GM12874 (cell line): ENCODE measurements around the gene ZNF827.

ENCODE experiments used
- CTCF ChIP-seq: IDR thresholded peaks from 2 replicates; pipeline ENCODE4 v1.5.1; 2011; ENCODE audit warnings: low read depth, mild to moderate bottlenecking, control low read depth, low read length, moderate library complexity; ENCODE audit not compliant: insufficient read depth

The ZNF827 gene

GRCh38 chr4:145887241-145887991, 51.2 kb downstream of the ZNF827 start:
- no peak for TF ChIP-seq CTCF

DNA sequence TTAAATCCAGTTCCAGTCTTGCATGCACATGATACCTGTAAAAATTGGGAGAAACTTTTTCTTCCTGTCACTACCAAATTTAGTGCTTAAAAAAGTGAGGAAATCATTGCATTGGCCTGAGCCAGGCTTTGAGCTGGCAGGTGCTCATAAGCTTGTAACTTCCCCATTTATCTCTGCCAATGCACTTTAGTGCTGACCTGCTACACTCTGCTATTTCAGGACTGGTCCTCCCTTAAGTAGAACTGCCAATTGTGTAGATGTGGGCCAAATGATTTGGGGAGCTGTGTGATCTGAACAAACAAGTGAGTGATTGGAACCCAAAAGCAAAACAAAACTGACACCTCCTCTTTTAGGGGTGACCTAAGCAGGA, 51.8 kb downstream of the ZNF827 start:
- no peak for TF ChIP-seq CTCF

GRCh38 chr4:145885666-145886065, 53.0 kb downstream of the ZNF827 start:
- no peak for TF ChIP-seq CTCF

DNA sequence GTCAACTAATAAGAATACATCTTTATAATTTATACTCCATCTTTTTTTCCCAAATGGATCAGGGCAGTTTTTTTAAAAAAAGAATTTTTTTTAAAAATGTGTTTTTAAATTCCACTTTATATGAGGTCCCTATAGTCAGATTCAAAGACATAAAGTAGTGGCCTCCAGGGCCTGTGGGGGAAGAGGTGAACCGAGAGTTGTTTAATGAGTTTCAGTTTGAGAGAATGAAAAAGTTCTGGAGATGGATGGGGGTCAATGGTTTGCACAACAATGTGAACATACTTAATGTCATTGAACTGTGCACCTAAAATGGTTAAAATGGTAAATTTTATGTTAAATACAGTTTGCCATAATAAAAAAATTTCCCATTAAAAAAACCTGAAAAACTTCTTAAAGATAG, 53.8 kb downstream of the ZNF827 start:
- TF ChIP-seq CTCF, result no peak

DNA sequence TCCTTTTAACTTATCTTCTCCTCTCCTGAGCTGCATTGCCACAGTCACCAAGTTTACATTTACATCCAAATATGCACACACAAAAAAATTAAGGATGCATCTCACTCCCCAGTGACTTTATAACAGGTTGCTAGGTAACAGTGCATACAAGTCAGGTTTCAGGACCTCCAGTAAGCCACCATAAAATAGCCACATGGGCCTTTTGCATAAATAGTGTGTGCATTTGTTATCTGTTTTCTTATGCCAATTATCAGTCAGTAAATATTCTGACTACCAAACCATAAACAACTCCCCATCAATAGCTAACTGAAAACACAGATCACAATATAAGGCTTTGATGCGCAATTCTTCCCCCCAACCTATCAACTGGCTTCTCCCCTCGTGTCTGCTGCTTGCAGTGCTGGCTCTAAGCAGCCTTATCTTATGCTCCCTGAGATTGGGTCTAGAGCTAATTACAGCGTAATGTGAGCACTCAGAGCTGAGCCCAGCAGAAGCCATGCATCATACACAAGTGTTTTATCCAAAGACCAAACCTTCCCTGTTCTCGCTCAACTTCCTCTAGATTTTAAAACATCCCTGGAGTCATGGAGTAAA, 55.4 kb downstream of the ZNF827 start:
- TF ChIP-seq CTCF, result no peak

GRCh38 chr4:145882604-145883003, 56.0 kb downstream of the ZNF827 start:
- no peak for TF ChIP-seq CTCF

DNA sequence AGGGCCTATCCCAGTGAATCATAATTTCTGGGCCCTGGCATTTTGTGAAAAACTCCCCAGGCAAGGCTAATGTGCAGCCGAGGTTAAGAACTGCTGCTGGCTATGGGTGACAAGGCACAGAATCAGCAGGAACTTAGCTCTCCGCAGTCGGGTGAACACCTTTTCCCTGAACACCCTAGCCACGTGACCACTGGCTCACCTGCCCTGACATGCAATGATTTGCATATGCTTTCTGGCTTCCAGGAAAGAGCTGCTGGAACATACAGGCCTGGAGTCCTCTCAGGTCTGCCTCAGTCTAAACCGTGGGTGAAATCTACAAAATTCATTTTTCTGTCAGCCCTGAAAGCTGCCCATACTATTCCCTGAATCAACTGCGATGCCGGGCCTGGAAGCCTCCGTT, 56.6 kb downstream of the ZNF827 start:
- no peak for TF ChIP-seq CTCF

GRCh38 chr4:145881576-145881975, 57.0 kb downstream of the ZNF827 start:
- TF ChIP-seq CTCF, result no peak
